Neural crest cell (in vitro differentiated cells): ENCODE results near the gene DIS3L2. TPM values are rescaled to one million over a fixed set of nuclear protein-coding genes. Genes with fewer than 3 reads are reported as not detected.

Source experiments
- DNase-seq: peaks from one replicate; pipeline ENCODE4 v3.0.0; 2021; ENCODE audit warnings: low read depth, mixed read lengths, low spot score
- H3K27ac Mint-ChIP-seq: one replicate; pipeline ENCODE4 v1.8.0; 2021; ENCODE audit warnings: mild to moderate bottlenecking, mixed read lengths; ENCODE audit not compliant: unreplicated experiment
- H3K27me3 Mint-ChIP-seq: 2 replicates; pipeline ENCODE4 v1.8.0; 2021; ENCODE audit warnings: low read depth, mild to moderate bottlenecking, mixed read lengths
- H3K36me3 Mint-ChIP-seq: 2 replicates; pipeline ENCODE4 v1.8.0; 2021; ENCODE audit warnings: low read depth, mild to moderate bottlenecking, mixed read lengths
- H3K4me1 Mint-ChIP-seq: 2 replicates; pipeline ENCODE4 v1.8.0; 2021; ENCODE audit warnings: mixed read lengths
- H3K4me3 Mint-ChIP-seq: one replicate; pipeline ENCODE4 v1.8.0; 2021; ENCODE audit warnings: mild to moderate bottlenecking, mixed read lengths
- H3K9me3 Mint-ChIP-seq: 2 replicates; pipeline ENCODE4 v1.8.0; 2021; ENCODE audit warnings: mixed read lengths
- CTCF ChIP-seq: fragments of 200-600 bp; sonication (generic); conservative IDR thresholded peaks from 2 replicates; pipeline ENCODE4 v1.5.0; 2021; ENCODE audit warnings: antibody characterized with exemption, mild to moderate bottlenecking
- total RNA-seq: library from RNA; stranded (reverse); gene quantifications from 2 replicates; pipeline ENCODE4 v1.2.1, GENCODE V29; 2021

DIS3L2 gene
- total RNA-seq, 1 donor from 2014 or later: 51.9 TPM

DNA sequence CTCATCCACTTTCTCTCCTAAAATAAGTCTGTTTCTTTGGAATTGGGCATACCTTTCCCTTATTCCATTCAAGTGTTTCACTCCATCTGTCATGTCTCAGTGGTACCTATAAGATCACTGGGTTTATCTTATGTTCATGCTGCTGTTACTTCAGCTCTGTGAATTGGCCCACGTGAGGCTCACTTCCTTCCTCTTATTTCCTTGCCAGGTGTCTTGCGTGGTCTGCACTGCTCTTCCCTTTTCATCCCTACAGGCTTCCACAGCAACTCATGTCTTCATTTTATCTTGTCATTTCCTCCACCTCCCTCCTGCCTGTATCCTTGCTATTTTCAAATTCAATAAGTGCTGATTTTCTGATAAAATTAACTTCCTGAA lies 258.0 kb downstream of the DIS3L2 start:
- Mint-ChIP-seq H3K4me3 (no peak overlapping the region), H3K4me1 (peaks cover 10% of the 10 kb centered on the region), H3K9me3 (no peaks in the 10 kb centered on the region), H3K36me3 (no peaks in the 10 kb centered on the region), H3K27ac (no peak overlapping the region), H3K27me3 (no peaks in the 10 kb centered on the region)
- no peak for DNase-seq
- TF ChIP-seq CTCF: no peak

GRCh38 chr2:232219932-232220331 lies 258.4 kb downstream of the DIS3L2 start:
- H3K27ac Mint-ChIP-seq: no peak overlapping the region
- H3K4me3 Mint-ChIP-seq: no peak overlapping the region
- no peak for DNase-seq
- no peak for TF ChIP-seq CTCF
- H3K9me3 Mint-ChIP-seq: no peaks in the 10 kb centered on the region
- H3K4me1 Mint-ChIP-seq: peaks cover 10% of the 10 kb centered on the region
- H3K36me3 Mint-ChIP-seq: no peaks in the 10 kb centered on the region
- no peaks in the 10 kb centered on the region for H3K27me3 Mint-ChIP-seq

DNA sequence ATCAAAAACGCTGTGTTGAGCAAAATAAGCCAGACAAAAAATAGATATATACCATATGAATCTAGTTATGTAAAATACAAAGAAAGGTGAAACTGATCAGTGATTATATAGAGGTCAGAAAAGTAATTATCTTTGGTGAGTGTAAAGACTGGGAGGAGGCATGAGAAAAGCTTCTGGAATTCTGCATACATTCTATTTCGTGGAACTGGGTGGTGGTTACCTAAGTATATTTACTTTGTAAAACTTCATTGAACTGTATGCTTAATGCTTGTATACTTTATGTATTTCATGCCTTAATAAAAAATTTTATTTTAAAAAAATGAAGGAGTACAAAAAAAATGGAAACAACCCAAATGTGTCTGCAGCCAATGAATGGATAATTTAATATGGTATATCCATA lies 263.9 kb downstream of the DIS3L2 start:
- Mint-ChIP-seq H3K27me3 (no peaks in the 10 kb centered on the region), H3K36me3 (no peaks in the 10 kb centered on the region), H3K27ac (no peak overlapping the region), H3K4me3 (no peak overlapping the region), H3K9me3 (no peaks in the 10 kb centered on the region), H3K4me1 (peaks cover 3% of the 10 kb centered on the region)
- TF ChIP-seq CTCF: no peak
- DNase-seq: no peak

- peaks cover 3% of the 10 kb centered on the region for H3K4me1 Mint-ChIP-seq
- H3K4me3 Mint-ChIP-seq: no peak overlapping the region
- TF ChIP-seq CTCF: no peak
- no peak overlapping the region for H3K27ac Mint-ChIP-seq
- no peaks in the 10 kb centered on the region for H3K9me3 Mint-ChIP-seq
- no peaks in the 10 kb centered on the region for H3K36me3 Mint-ChIP-seq
- DNase-seq: no peak
- no peaks in the 10 kb centered on the region for H3K27me3 Mint-ChIP-seq
Measured at GRCh38 chr2:232225895-232226294, 264.4 kb downstream of the DIS3L2 start.

- no peak overlapping the region for H3K27ac Mint-ChIP-seq
Measured at GRCh38 chr2:232228332-232228731, 266.8 kb downstream of the DIS3L2 start.

More at GRCh38 chr2:232228332-232228731, 266.8 kb downstream of the DIS3L2 start:
- Mint-ChIP-seq H3K9me3 (peaks cover 4% of the 10 kb centered on the region), H3K4me1 (peaks cover 15% of the 10 kb centered on the region), H3K4me3 (no peak overlapping the region), H3K36me3 (no peaks in the 10 kb centered on the region), H3K27me3 (no peaks in the 10 kb centered on the region)
- no peak for DNase-seq
- no peak for TF ChIP-seq CTCF
